Right atrium auricular region (tissue), 2 donors: ENCODE measurements around the gene TBC1D5. TPM values are rescaled to one million over a fixed set of nuclear protein-coding genes. Genes with fewer than 3 reads are reported as not detected.

ENCODE experiments used
- DNase-seq: peaks from one replicate; pipeline ENCODE4 v3.0.0-alpha.2; 2019; ENCODE audit warnings: low spot score
- H3K27ac ChIP-seq, 2 donors: fragments of 200-600 bp; sonication (generic); 1 replicate in 1 of 2; 2 replicates in 1 of 2; pipeline ENCODE4 v1.5.1; 2016 to 2019
- H3K27me3 ChIP-seq, 2 donors: fragments of 200-600 bp; sonication (generic); one replicate each; pipeline versions ENCODE4 v1.5.1 to v1.6.0; 2017 to 2019
- H3K36me3 ChIP-seq: fragments of 200-600 bp; sonication (generic); one replicate; pipeline ENCODE4 v1.5.1; 2016
- H3K4me1 ChIP-seq, 2 donors: fragments of 200-600 bp; sonication (generic); one replicate each; pipeline versions ENCODE4 v1.5.1 to v1.6.0; 2017 to 2019
- H3K4me3 ChIP-seq, 2 donors: fragments of 200-600 bp; sonication (generic); 1 replicate in 1 of 2; 2 replicates in 1 of 2; pipeline ENCODE4 v1.5.1; 2017 to 2019; ENCODE audit warnings: mild to moderate bottlenecking in 1 of 2, moderate library complexity in 1 of 2
- H3K9me3 ChIP-seq, 2 donors: fragments of 200-600 bp; sonication (generic); one replicate each; pipeline ENCODE4 v1.5.1; 2019
- CTCF ChIP-seq, 2 donors: fragments of 200-600 bp; sonication (generic); IDR thresholded peaks; one replicate each; pipeline ENCODE4 v1.5.1; 2019; ENCODE audit warnings: antibody characterized with exemption in 2 of 2
- total RNA-seq, 2 donors: library from RNA; depleted of rRNA; stranded (reverse); fragments of >200 nt; gene quantifications; one replicate each; pipeline ENCODE4 v1.1.0, GENCODE V29; 2016

The TBC1D5 gene
- total RNA-seq, 2 donors from 2014 or later, result 35.2 to 40.2 TPM

- peak; percentile 14 to 45 for TF ChIP-seq CTCF (IDR thresholded peaks at IDR 0.05)
- Histone ChIP-seq H3K27me3 (no peaks in the 10 kb centered on the region), H3K36me3 (no peaks in the 10 kb centered on the region), H3K9me3 (no peaks in the 10 kb centered on the region), H3K4me3 (no peak overlapping the region), H3K4me1 (no peaks in the 10 kb centered on the region), H3K27ac (no peak overlapping the region)
- no peak for DNase-seq
These were observed 55.8 kb downstream of the TBC1D5 start for GRCh38 chr3:17686613-17687012.

- no peak for TF ChIP-seq CTCF (IDR thresholded peaks at IDR 0.05)
- no peaks in the 10 kb centered on the region for H3K36me3 ChIP-seq
These were observed 58.8 kb downstream of the TBC1D5 start for GRCh38 chr3:17683542-17684207.

GRCh38 chr3:17680530-17680929 is 61.9 kb downstream of the TBC1D5 start:
- Histone ChIP-seq H3K9me3 (no peaks in the 10 kb centered on the region), H3K36me3 (no peaks in the 10 kb centered on the region), H3K4me1 (no peaks in the 10 kb centered on the region), H3K4me3 (no peak overlapping the region), H3K27ac (no peak overlapping the region), H3K27me3 (no peaks in the 10 kb centered on the region)
- DNase-seq, result no peak
- TF ChIP-seq CTCF (IDR thresholded peaks at IDR 0.05), result no peak

More at GRCh38 chr3:17683542-17684207, 58.8 kb downstream of the TBC1D5 start:
- no peak for DNase-seq
- H3K27ac ChIP-seq, result no peak overlapping the region
- no peaks in the 10 kb centered on the region for H3K27me3 ChIP-seq
- H3K4me1 ChIP-seq, result no peaks in the 10 kb centered on the region
- H3K4me3 ChIP-seq, result no peak overlapping the region
- no peaks in the 10 kb centered on the region for H3K9me3 ChIP-seq

GRCh38 chr3:17678116-17678741 is 64.2 kb downstream of the TBC1D5 start:
- Histone ChIP-seq H3K36me3 (no peaks in the 10 kb centered on the region), H3K4me3 (no peak overlapping the region), H3K9me3 (no peaks in the 10 kb centered on the region), H3K27me3 (no peaks in the 10 kb centered on the region), H3K27ac (no peak overlapping the region), H3K4me1 (no peaks in the 10 kb centered on the region)
- no peak for DNase-seq
- no peak for TF ChIP-seq CTCF (IDR thresholded peaks at IDR 0.05)

- no peaks in the 10 kb centered on the region for H3K9me3 ChIP-seq
- H3K4me1 ChIP-seq, result no peaks in the 10 kb centered on the region
- H3K27ac ChIP-seq, result no peak overlapping the region
- no peaks in the 10 kb centered on the region for H3K36me3 ChIP-seq
- no peak overlapping the region for H3K4me3 ChIP-seq
- H3K27me3 ChIP-seq, result no peaks in the 10 kb centered on the region
- TF ChIP-seq CTCF (IDR thresholded peaks at IDR 0.05), result no peak
- no peak for DNase-seq
These were observed 68.2 kb downstream of the TBC1D5 start for GRCh38 chr3:17674082-17674686.
